Fibroblast of villous mesenchyme (primary cell): ENCODE results near the gene PTHLH. TPM values are rescaled to one million over a fixed set of nuclear protein-coding genes. Genes with fewer than 3 reads are reported as not detected.

Experiments
- DNase-seq: peaks from one replicate; pipeline ENCODE4 v3.0.0-alpha.2; 2010; ENCODE audit warnings: low read depth
- H3K4me3 ChIP-seq: 2 replicates; pipeline ENCODE4 v1.5.1; 2011; ENCODE audit warnings: low read depth, mild to moderate bottlenecking, low read length
- CTCF ChIP-seq: IDR thresholded peaks from 2 replicates; pipeline ENCODE4 v1.5.1; 2012; ENCODE audit warnings: low read depth, mild to moderate bottlenecking, low read length; ENCODE audit not compliant: insufficient read depth
- total RNA-seq: library from RNA; depleted of rRNA; stranded (reverse); fragments of >200 nt; gene quantifications from 2 replicates; pipeline ENCODE4 v1.2.3, GENCODE V29; 2012

The PTHLH gene
- total RNA-seq, 1 donor: 1.3 TPM

GRCh38 chr12:27952510-27952909 lies 20.0 kb downstream of the PTHLH start:
- H3K4me3 ChIP-seq: no peak overlapping the region
- no peak for DNase-seq
- no peak for TF ChIP-seq CTCF

GRCh38 chr12:27951898-27952297 lies 20.6 kb downstream of the PTHLH start:
- TF ChIP-seq CTCF: no peak
- no peak overlapping the region for H3K4me3 ChIP-seq
- no peak for DNase-seq

GRCh38 chr12:27946421-27946820 lies 26.1 kb downstream of the PTHLH start:
- DNase-seq: no peak
- TF ChIP-seq CTCF: no peak
- no peak overlapping the region for H3K4me3 ChIP-seq

GRCh38 chr12:27940756-27941402 lies 31.7 kb downstream of the PTHLH start:
- no peak overlapping the region for H3K4me3 ChIP-seq
- DNase-seq: peak; percentile 84
- TF ChIP-seq CTCF: peak; percentile 95

- no peak for TF ChIP-seq CTCF
- no peak for DNase-seq
- H3K4me3 ChIP-seq: no peak overlapping the region
These were observed 32.3 kb downstream of the PTHLH start for GRCh38 chr12:27940245-27940644.

GRCh38 chr12:27937768-27938167 lies 34.8 kb downstream of the PTHLH start:
- H3K4me3 ChIP-seq: no peak overlapping the region
- no peak for TF ChIP-seq CTCF

GRCh38 chr12:27936196-27936595 lies 36.3 kb downstream of the PTHLH start:
- no peak overlapping the region for H3K4me3 ChIP-seq
- DNase-seq: peak; percentile 19
- TF ChIP-seq CTCF: peak; percentile 8

More at GRCh38 chr12:27937768-27938167, 34.8 kb downstream of the PTHLH start:
- peak; percentile 27 for DNase-seq
